Nephron (organoid): ENCODE measurements around the gene SMAD7.

ENCODE experiments used
- H3K27ac Mint-ChIP-seq, 3 experiments: 2 replicates each; pipeline ENCODE4 v1.8.0; 2020; ENCODE audit warnings: mixed read lengths in 3 of 3, mild to moderate bottlenecking in 2 of 3, moderate library complexity in 1 of 3
- H3K27me3 Mint-ChIP-seq: 2 replicates; pipeline ENCODE4 v1.8.0; 2021; ENCODE audit warnings: low read depth, mild to moderate bottlenecking, moderate library complexity, mixed read lengths
- H3K36me3 Mint-ChIP-seq: 2 replicates; pipeline ENCODE4 v1.8.0; 2020; ENCODE audit warnings: low read depth, mixed read lengths
- H3K4me1 Mint-ChIP-seq: 2 replicates; pipeline ENCODE4 v1.8.0; 2020; ENCODE audit warnings: mixed read lengths
- H3K4me3 Mint-ChIP-seq, 3 experiments: 2 replicates each; pipeline ENCODE4 v1.8.0; 2020; ENCODE audit warnings: mild to moderate bottlenecking in 3 of 3, mixed read lengths in 3 of 3, moderate library complexity in 2 of 3
- H3K9me3 Mint-ChIP-seq: 2 replicates; pipeline ENCODE4 v1.8.0; 2020; ENCODE audit warnings: mixed read lengths
- TF ChIP-seq, protein P1 (sequence below), 3 experiments: fragments of 200-600 bp; sonication (generic); IDR thresholded peaks; one replicate each; pipeline ENCODE4 v1.5.0; 2021; ENCODE audit warnings: antibody characterized with exemption in 3 of 3; ENCODE audit not compliant: unreplicated experiment in 3 of 3

Gene SMAD7

DNA sequence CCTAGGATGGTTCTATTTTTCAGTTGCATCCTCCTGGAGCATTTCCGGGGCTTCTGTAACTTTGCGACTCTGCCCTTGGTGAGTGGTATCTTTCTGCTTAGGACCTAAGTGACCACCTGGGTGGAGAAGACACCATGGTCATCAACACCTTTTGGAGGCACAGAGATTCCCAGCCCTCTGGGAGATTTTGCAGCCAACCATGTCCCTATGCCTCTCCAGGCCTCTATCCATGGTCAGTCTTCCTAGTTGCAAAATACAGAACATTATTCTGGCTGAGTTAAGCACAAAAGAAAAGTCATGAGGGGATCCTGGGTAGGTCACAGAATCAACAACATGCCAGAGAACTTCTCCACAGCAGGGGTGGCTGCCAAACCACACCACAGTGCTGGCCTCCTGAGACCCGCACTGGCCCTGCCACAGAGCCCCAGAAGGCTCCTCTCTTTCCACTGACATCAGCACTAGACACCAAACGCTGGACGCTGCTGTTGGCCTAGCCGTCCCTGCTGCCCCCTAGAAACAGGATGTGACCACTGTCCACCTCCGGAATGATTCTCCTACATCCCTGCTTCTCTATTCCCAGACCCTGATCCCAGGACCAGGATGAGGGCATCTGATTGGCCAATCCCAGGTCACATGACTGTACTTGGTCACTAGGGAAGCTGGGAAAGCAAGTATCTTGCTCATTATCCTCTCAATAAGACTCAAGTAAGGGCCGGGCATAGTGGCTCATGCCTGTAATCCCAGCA is 47.7 kb downstream of the SMAD7 start:
- peaks cover 14% of the 10 kb centered on the region for H3K36me3 Mint-ChIP-seq
- peaks cover 25% of the 10 kb centered on the region for H3K9me3 Mint-ChIP-seq
- TF ChIP-seq, protein P1, sequence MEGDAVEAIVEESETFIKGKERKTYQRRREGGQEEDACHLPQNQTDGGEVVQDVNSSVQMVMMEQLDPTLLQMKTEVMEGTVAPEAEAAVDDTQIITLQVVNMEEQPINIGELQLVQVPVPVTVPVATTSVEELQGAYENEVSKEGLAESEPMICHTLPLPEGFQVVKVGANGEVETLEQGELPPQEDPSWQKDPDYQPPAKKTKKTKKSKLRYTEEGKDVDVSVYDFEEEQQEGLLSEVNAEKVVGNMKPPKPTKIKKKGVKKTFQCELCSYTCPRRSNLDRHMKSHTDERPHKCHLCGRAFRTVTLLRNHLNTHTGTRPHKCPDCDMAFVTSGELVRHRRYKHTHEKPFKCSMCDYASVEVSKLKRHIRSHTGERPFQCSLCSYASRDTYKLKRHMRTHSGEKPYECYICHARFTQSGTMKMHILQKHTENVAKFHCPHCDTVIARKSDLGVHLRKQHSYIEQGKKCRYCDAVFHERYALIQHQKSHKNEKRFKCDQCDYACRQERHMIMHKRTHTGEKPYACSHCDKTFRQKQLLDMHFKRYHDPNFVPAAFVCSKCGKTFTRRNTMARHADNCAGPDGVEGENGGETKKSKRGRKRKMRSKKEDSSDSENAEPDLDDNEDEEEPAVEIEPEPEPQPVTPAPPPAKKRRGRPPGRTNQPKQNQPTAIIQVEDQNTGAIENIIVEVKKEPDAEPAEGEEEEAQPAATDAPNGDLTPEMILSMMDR (IDR thresholded peaks at IDR 0.05; ENCODE audit: unreplicated experiment in 3 of 3), result no peak
- peak overlapping the region in 1 of 3 experiments; percentile 37 for H3K4me3 Mint-ChIP-seq
- peaks cover 7% of the 10 kb centered on the region for H3K27me3 Mint-ChIP-seq
- H3K27ac Mint-ChIP-seq, result peak overlapping the region; percentile 98 to 100 (median 99)
- H3K4me1 Mint-ChIP-seq, result peaks cover 39% of the 10 kb centered on the region

DNA sequence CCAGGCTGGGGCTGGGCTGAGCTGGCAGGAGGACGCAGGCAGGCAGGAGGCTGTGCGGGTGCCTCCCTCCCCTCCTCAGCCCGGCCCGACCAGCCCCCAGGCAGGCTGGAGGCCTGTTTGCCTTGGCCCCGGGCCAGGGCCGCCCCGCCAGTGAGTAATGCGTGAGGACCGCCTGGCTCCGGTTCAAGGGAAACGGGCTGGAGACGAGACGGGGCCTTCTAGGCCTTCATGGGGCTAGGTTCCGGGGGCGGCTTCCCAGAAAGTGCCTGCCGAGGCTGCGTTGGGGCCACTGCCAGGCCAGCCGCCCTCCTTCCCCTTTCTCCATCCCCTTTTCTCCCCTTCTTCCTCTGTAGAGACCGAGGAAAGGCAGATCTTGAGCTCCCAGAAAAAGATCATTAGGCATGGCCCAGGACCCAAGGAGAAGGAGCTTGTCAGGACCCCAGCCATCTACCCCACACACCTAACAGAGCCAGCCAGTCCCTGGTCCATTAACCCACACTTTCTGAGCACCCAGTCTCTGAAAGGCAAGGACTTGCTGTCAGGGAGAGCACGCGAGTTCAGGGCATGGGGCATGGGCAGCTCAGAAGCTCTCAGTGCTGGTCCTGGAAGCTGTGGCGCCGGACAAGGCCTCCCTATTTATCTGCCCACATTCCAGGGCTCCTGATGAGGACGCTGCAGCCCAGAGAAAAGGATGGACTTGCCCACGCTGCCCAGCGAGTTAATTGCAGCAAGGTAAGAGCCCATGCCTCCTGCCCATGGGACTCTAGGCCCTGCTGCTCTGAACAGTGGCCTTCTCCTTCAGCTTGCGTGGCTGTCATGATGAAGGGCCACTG is 48.5 kb downstream of the SMAD7 start:
- Mint-ChIP-seq H3K27me3 (peaks cover 7% of the 10 kb centered on the region), H3K27ac (peak overlapping the region; percentile 98 to 100 (median 99)), H3K9me3 (peaks cover 25% of the 10 kb centered on the region), H3K36me3 (peaks cover 14% of the 10 kb centered on the region), H3K4me3 (peak overlapping the region in 2 of 3 experiments; percentile 4 to 74), H3K4me1 (peaks cover 40% of the 10 kb centered on the region)
- TF ChIP-seq, protein P1 (IDR thresholded peaks at IDR 0.05; ENCODE audit: unreplicated experiment in 3 of 3), result no peak

GRCh38 chr18:48901145-48902022 is 49.4 kb downstream of the SMAD7 start:
- Mint-ChIP-seq H3K4me1 (peaks cover 47% of the 10 kb centered on the region), H3K36me3 (peaks cover 14% of the 10 kb centered on the region), H3K4me3 (no peak overlapping the region), H3K27me3 (peaks cover 7% of the 10 kb centered on the region), H3K27ac (peak overlapping the region; percentile 49 to 100 (median 86)), H3K9me3 (peaks cover 25% of the 10 kb centered on the region)
- TF ChIP-seq, protein P1 (IDR thresholded peaks at IDR 0.05; ENCODE audit: unreplicated experiment in 3 of 3), result no peak

GRCh38 chr18:48900469-48900868 is 50.3 kb downstream of the SMAD7 start:
- peaks cover 52% of the 10 kb centered on the region for H3K4me1 Mint-ChIP-seq
- peak overlapping the region; percentile 40 to 100 (median 86) for H3K27ac Mint-ChIP-seq
- H3K9me3 Mint-ChIP-seq, result peaks cover 24% of the 10 kb centered on the region

GRCh38 chr18:48899558-48900174 is 51.1 kb downstream of the SMAD7 start:
- TF ChIP-seq, protein P1 (IDR thresholded peaks at IDR 0.05; ENCODE audit: unreplicated experiment in 3 of 3), result no peak
- H3K4me1 Mint-ChIP-seq, result peaks cover 57% of the 10 kb centered on the region
- peaks cover 6% of the 10 kb centered on the region for H3K36me3 Mint-ChIP-seq
- H3K9me3 Mint-ChIP-seq, result peaks cover 17% of the 10 kb centered on the region
- H3K4me3 Mint-ChIP-seq, result no peak overlapping the region
- peak overlapping the region in 2 of 3 experiments; percentile 86 to 100 for H3K27ac Mint-ChIP-seq
- peaks cover 7% of the 10 kb centered on the region for H3K27me3 Mint-ChIP-seq

More at GRCh38 chr18:48900469-48900868, 50.3 kb downstream of the SMAD7 start:
- TF ChIP-seq, protein P1 (IDR thresholded peaks at IDR 0.05; ENCODE audit: unreplicated experiment in 3 of 3), result no peak
- peaks cover 13% of the 10 kb centered on the region for H3K36me3 Mint-ChIP-seq
- H3K4me3 Mint-ChIP-seq, result no peak overlapping the region
- peaks cover 7% of the 10 kb centered on the region for H3K27me3 Mint-ChIP-seq
